HG03139 (cell line): ENCODE measurements around the gene ADAD2.

ENCODE experiments used
- ATAC-seq: cut with Tn5 transposase; IDR thresholded peaks from one replicate; pipeline ENCODE4 v1.9.1; 2021; ENCODE audit not compliant: unreplicated experiment

ADAD2 gene

DNA sequence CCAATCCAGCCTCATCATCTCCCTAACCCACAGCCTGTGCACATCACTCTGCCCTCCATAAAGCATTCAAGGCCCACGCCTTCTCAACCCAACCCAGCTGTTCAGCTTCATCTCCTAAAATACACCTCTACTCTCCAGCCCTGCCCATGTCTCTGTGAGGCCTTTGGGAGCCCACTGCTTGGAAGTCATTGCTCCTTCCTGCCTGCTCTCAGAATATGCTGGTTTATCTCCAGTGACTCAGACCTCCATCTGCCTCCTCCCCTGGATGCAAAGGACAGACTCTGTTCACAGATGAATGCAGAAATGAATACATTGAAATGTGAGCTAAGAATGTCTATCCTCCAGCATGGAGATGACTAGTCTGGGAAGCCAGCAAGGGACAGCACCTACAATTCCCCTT, 29.9 kb downstream of the ADAD2 start:
- ATAC-seq: no peak

- no peak for ATAC-seq
Measured at GRCh38 chr16:84223456-84223855, 32.5 kb downstream of the ADAD2 start.

DNA sequence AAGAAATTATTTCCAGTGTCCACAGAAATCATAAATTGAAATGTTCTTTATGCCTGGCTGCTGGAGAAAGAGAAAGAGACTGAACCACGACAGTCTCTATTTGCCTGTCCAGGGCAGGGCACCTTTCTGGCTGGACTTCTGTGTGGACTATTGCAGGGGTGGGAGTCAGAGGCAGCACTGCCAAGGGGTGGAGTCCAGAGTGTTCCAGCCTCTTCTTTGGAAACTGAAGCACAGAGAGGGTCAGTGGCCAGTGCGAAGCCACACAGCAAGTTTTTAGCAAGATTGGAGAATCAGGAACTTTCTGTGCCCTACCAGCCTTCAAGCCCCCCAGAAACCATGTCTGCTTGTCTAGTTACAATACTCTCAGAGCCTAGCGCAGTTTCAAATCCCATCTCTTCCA, 33.6 kb downstream of the ADAD2 start:
- ATAC-seq: no peak

DNA sequence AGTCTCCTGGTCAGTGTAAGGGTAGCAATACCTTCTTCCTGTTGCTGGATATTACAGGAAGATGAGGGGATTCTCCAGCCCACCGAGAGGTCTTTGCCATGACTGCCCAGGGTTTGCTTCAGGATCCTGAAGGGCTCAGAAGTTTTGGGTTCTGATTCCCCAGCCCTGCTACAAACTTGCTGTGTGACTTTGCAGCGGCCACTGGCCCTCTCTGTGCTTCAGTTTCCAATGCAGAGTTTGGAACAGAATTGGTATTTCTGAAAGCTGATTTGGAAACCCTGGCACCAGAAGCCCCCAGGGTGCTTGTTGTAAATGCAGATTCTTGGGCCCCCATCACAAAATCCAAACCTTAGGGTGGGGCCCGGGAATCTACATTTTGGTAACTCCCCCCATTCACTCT, 34.2 kb downstream of the ADAD2 start:
- ATAC-seq: no peak

GRCh38 chr16:84225571-84225970, 34.6 kb downstream of the ADAD2 start:
- ATAC-seq: no peak

GRCh38 chr16:84226026-84226425, 35.1 kb downstream of the ADAD2 start:
- no peak for ATAC-seq

DNA sequence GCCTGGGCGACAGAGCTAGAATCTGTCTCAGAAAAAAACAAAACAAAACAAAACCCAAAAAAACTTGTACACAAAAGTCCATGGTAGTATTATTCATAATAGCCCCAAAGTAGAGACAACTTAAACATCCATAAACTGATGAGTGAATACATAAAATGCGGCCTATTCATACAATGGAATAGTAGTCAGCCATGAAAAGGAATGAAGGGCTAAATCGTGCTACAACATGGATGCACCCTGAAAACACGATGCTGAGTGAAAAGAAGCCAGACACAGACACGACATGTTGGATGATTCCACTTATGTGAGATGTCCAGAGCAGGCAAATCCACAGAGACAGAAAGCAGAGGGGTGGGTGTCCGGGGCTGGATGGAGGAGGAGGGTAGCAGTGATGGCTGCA, 36.6 kb downstream of the ADAD2 start:
- no peak for ATAC-seq

- ATAC-seq: no peak
Measured at GRCh38 chr16:84228256-84228838, 37.4 kb downstream of the ADAD2 start.

DNA sequence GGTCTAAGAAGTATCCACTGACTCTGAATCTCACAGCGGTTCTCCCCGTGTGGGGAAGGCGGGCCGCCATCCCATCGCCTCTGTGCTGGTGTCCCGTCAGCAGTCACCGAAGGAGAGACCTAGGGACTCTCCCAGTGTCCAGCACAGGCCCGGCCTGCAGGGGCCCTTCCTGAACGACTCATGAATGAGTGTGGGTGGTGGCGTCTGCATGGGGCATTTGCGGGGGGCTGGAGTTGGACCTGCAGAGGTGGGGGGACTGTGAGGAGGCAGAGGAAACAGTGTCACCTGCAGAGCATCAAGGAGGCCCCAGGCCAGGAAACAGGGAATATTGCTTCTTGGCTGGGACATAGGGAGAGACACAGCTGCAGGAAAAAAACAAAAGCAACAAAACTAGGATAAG, 38.5 kb downstream of the ADAD2 start:
- ATAC-seq: no peak

GRCh38 chr16:84232060-84232459, 41.1 kb downstream of the ADAD2 start:
- ATAC-seq: no peak

GRCh38 chr16:84232969-84233368, 42.0 kb downstream of the ADAD2 start:
- no peak for ATAC-seq

DNA sequence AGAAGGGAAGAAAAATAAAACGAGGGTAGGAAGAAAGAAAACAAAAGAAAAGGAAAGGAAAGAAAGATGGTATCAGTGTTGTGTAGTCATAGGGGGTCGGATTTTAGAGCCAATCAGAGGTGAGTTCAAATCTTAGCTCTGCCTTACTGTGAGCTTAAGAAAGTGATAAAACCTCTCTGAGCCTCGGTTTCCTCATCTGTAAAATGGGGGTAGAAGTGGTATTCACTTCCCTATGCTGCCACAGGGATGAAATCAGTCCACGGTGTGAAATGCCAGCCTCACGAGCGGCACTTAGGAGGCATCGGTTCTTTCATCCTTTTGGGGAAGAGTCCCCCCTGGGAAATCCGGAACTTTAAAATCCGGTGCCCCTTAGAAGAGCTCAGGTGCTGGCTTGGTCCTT, 42.8 kb downstream of the ADAD2 start:
- ATAC-seq: no peak

DNA sequence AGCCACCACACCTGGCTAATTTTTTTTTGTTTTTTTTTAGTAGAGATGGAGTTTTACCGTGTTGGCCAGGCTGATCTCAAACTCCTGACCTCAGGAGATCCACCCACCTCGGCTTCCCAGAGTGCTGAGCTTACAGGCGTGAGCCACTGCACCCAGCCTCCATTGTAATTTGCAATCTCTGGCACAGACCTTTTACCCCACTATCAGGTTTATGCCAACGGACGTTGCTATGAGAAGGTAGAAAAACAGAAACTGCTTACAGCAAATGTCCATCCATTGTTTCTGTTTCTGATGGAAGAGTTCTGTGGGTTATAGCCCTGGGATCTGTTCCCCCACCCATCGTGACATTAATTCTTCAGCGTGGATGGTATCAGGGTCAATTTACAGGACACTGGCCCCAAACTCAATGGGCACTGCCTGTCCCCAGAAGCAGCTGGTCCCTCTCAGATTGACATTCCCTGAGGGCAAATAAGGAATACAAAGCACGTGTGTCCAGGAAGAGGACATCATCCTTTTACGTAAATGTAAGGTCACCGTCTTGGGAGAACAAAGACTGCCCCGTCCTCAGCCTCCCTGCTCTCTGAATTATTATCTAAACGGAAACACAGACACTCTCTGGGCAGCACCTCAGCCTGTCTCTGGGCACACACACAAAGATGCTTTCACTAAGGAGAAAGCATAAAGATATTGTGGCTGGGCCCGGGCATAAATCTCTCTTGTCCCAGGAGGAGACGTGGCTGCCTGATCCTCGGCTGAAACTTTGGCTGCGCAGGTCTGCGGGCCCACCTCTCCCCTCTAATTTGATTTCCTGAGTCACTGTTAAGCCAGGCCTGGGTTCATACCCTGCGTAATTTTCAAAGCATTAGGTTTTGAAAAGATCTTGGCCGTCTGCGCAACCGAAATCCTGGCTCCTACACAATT, 43.6 kb downstream of the ADAD2 start:
- ATAC-seq: no peak

DNA sequence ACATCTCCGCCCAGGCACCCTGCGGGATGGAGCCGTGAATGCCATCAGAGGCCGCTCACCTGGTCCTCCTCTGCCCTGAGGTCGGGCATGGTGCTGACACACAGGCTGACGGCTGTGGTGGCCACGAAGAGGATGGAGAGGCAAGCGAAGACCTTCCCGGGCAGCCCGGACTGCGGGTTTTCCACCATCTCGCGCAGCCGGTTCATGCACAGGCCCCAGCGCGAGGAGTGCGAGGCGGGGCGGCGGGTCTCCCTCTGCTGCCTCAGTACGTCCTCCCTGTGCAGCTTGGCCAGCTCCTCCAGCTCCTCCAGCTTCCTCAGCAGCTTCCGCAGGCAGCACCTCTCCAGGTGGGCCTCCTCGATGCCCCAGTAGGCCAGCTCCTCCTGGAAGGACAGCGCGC, 45.7 kb downstream of the ADAD2 start:
- no peak for ATAC-seq

DNA sequence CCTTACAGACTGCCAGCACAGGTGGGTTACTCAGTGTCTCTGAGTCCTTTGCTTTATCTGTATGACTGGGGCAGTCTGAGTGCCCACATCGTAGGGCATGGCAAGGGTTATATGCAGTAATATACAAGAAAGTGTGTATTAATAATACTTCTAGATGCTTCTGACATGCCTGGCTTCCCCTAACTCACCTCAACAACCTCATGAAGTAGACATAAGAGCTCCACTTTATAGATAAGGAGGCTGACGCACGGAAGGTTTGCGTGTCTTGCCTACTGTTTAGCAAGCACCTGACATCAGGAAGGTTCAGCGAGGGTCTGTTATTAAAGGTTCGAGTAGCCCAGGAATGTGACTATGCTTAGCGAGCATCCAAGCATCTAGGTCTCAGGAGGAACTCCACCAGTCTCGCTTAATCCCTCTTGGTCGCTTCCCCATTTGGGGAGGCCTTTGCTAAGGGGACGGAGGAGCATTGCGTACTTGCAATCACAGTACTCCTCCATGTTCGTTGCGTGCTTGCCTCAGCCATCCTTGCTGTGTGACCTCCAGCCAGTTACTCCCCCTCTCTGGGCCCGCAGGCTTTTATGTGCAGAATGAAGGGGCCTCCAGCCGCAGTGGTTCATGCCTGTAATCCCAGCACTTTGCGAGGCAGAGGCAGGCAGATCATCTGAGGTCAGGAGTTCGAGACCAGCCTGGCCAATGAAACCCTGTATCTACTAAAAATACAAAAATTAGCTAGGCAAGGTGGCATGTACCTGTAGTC, 47.2 kb downstream of the ADAD2 start:
- ATAC-seq: no peak

DNA sequence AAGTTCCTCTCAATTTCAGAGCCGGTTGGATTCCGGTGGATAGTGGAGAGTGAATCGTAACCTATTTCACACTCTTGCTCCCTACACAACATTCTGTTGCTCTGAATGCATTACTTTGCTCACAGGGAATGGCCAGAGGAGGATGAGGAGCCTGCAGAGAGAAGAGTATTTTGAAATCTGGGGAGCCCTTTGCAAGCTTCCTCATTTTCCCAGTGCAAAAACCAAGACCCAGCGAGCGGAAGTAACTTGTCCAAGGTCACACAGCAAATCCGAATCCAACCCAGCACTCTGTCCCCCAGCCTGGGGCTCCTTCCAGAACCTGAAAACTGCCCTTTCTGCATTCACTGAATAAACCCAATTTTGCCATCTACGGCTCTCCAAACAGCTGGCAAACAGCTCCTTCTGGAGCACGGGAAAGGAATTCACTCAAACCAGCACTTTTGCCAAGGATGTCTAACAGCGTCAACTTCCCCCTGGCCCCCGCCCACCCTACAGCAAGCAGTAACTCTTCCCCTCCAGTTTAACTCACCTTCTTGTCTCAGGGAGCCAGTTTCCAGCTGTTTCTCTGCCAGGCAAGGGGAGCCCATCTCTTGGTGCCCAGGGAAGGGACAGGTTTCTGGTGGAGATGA, 48.3 kb downstream of the ADAD2 start:
- ATAC-seq: no peak

DNA sequence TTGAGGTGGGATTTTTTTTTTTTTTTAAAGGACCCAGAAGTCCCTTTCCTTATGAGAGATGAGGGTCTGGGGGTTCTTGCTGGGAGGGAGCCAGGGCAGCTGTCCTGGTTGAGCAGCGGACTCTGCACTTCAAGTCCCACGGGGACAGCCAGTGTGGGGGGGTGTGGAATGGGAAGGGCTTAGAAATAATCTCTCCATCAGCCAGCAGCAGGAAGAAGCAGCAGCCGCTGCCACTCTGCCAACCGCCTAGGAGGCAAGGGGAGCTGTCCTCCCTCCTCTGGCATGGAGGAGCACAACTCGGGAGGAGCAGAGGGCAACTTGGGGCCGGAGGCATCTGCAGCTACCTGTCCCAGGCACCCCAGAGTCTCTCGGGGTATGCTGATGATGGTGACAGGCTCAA, 49.0 kb downstream of the ADAD2 start, which contains the start of gene KCNG4:
Gene KCNG4 (minus strand): TSS at position 104 of the 400 bp plus-strand sequence. CDS start 2,527 bp downstream, outside the sequence.
- no peak for ATAC-seq

GRCh38 chr16:84240455-84240854, 49.5 kb downstream of the ADAD2 start:
- no peak for ATAC-seq

DNA sequence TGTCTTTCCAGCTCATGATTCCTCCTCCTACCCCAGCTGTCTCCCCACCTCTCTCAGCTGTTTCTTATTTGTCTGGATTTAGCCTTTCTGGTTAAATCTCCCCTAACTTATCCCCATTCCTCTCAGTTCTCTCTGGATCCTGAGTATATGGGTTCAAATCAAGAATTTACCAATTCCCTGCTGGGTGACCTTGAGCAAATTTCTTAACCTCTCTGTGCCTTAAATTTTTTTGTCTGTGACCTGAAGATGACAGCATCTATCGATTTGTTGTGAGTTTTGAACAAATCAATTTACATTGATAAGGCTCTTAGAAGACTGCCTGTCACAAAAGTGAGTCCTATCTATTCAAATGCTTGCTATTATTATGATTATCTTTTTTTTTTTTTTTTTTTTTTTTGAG, 50.8 kb downstream of the ADAD2 start:
- no peak for ATAC-seq

- ATAC-seq: no peak
Measured at GRCh38 chr16:84242839-84243238, 51.9 kb downstream of the ADAD2 start.

GRCh38 chr16:84243732-84244131, 52.8 kb downstream of the ADAD2 start:
- no peak for ATAC-seq
